Skeletal muscle tissue (tissue), 4 donors: ENCODE measurements around the gene TGM3. TPM values are rescaled to one million over a fixed set of nuclear protein-coding genes. Genes with fewer than 3 reads are reported as not detected.
"Not testable (repeated sequence)": the region's sequence is repeated elsewhere in the genome, so short reads cannot be mapped to it uniquely, and the experiment has no call there.

Source experiments
- H3K27ac ChIP-seq: one replicate; pipeline ENCODE4 v1.7.0; 2013; ENCODE audit warnings: mild to moderate bottlenecking, low read depth, low read length, inconsistent platforms
- H3K27me3 ChIP-seq, 3 donors: one replicate each; pipeline ENCODE4 v1.7.0; 2013; ENCODE audit warnings: low read length in 3 of 3; ENCODE audit not compliant: control insufficient read depth in 3 of 3, insufficient read depth in 3 of 3
- H3K36me3 ChIP-seq, 3 donors: one replicate each; pipeline ENCODE4 v1.7.0; 2013; ENCODE audit warnings: low read length in 3 of 3; ENCODE audit not compliant: control insufficient read depth in 3 of 3, insufficient read depth in 3 of 3
- H3K4me1 ChIP-seq, 3 donors: one replicate each; pipeline ENCODE4 v1.7.0; 2013; ENCODE audit warnings: low read length in 3 of 3, mild to moderate bottlenecking in 3 of 3; ENCODE audit not compliant: control insufficient read depth in 3 of 3, insufficient read depth in 3 of 3
- H3K4me3 ChIP-seq, 3 donors: one replicate each; pipeline ENCODE4 v1.7.0; 2013; ENCODE audit warnings: low read length in 3 of 3
- H3K9ac ChIP-seq, 3 donors: one replicate each; pipeline ENCODE4 v1.7.0; 2013; ENCODE audit warnings: low read length in 3 of 3, mild to moderate bottlenecking in 3 of 3, moderate library complexity in 2 of 3, low read depth in 1 of 3
- H3K9me3 ChIP-seq, 3 donors: one replicate each; pipeline ENCODE4 v1.7.0; 2013; ENCODE audit warnings: low read length in 3 of 3; ENCODE audit not compliant: control insufficient read depth in 3 of 3
- total RNA-seq: library from RNA; depleted of rRNA; stranded (reverse); fragments of >200 nt; gene quantifications from one replicate; pipeline ENCODE4 v1.2.3, GENCODE V29; 2014
- donor health status: Osteomylitis.

The TGM3 gene
- total RNA-seq, 1 donor from 2014 or later: under 0.01 TPM

GRCh38 chr20:2261046-2261485, 34.7 kb upstream of the TGM3 start:
- H3K4me1 ChIP-seq: no peaks in the 10 kb centered on the region
- no peak overlapping the region for H3K9ac ChIP-seq
- H3K9me3 ChIP-seq: no peaks in the 10 kb centered on the region
- H3K36me3 ChIP-seq: no peaks in the 10 kb centered on the region
- no peak overlapping the region for H3K4me3 ChIP-seq
- H3K27ac ChIP-seq: no peak overlapping the region
- H3K27me3 ChIP-seq: peaks cover 0 to 12% (median 4%) of the 10 kb centered on the region in 3 donors

DNA sequence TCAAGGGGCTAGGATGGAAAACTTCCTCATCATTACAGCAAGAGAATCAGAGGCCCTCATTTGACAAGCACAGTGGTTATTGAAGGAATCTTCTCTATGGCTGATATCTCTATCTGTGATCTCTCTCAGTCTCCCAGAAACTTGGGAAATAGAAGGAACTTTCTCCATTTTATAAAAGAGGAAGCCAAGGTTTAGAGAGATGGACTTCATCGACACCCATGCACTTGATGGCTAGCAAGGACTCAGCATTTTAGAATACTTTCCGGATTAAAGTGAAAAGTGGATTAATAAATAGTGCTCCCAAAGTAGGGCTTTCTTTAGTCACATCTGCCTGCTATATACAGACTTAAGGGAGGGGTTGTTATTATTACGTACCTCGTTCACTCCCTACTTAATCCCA, 34.2 kb upstream of the TGM3 start:
- no peaks in the 10 kb centered on the region for H3K9me3 ChIP-seq
- H3K27me3 ChIP-seq: peaks cover 0 to 12% (median 3%) of the 10 kb centered on the region in 3 donors
- H3K9ac ChIP-seq: no peak overlapping the region
- no peaks in the 10 kb centered on the region for H3K4me1 ChIP-seq
- no peak overlapping the region for H3K27ac ChIP-seq
- no peaks in the 10 kb centered on the region for H3K36me3 ChIP-seq
- no peak overlapping the region for H3K4me3 ChIP-seq

GRCh38 chr20:2264118-2264517, 31.7 kb upstream of the TGM3 start:
- H3K27ac ChIP-seq: no peak overlapping the region
- H3K4me1 ChIP-seq: no peaks in the 10 kb centered on the region
- H3K4me3 ChIP-seq: no peak overlapping the region
- peaks cover 0 to 8% (median 0%) of the 10 kb centered on the region in 3 donors for H3K27me3 ChIP-seq
- no peak overlapping the region for H3K9ac ChIP-seq
- H3K9me3 ChIP-seq: no peaks in the 10 kb centered on the region
- H3K36me3 ChIP-seq: no peaks in the 10 kb centered on the region

GRCh38 chr20:2264621-2265374, 31.0 kb upstream of the TGM3 start:
- H3K9me3 ChIP-seq, H3K9ac ChIP-seq, H3K27ac ChIP-seq, H3K27me3 ChIP-seq, H3K4me3 ChIP-seq, H3K4me1 ChIP-seq, H3K36me3 ChIP-seq: not testable (repeated sequence)

DNA sequence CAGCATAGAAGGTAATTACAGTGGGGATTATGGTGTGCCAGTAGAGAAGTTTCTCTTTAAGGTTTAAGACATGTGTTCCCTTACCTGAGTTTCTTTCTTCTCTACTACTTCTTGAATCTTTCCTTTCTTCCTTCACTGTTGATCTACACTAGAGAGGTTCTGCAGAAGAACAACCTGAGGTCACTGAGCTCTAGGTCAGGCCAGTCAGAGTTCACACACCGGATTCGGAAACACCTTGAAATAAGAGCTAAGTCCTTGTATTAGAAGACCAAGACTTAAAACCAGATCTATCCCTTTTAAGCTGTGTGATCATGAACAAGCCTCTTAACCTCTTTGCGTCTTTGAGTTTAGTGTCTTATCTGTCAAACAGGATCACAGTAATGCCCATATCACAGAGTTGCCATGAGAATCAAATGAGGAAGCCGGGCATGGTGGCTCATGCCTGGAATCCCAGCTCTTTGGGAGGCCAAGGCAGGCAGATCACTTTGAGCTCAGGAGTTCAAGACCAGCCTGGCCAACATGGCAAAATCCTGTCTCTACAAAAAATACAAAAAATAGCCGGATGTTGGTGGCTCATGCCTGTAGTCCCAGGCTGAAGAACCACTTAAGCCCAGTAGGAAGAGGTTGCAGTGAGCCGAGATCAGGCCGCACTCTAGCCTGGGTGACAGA, 22.0 kb upstream of the TGM3 start:
- Histone ChIP-seq H3K9me3 (no peaks in the 10 kb centered on the region), H3K27me3 (peaks cover 0 to 4% (median 0%) of the 10 kb centered on the region in 3 donors), H3K9ac (no peak overlapping the region), H3K4me1 (no peaks in the 10 kb centered on the region), H3K27ac (no peak overlapping the region), H3K36me3 (no peaks in the 10 kb centered on the region), H3K4me3 (no peak overlapping the region)

- Histone ChIP-seq H3K36me3 (no peaks in the 10 kb centered on the region), H3K4me1 (no peaks in the 10 kb centered on the region), H3K27me3 (peaks cover 0 to 11% (median 0%) of the 10 kb centered on the region in 3 donors), H3K27ac (no peak overlapping the region), H3K4me3 (no peak overlapping the region), H3K9me3 (peaks cover 0 to 3% (median 0%) of the 10 kb centered on the region in 3 donors), H3K9ac (no peak overlapping the region)
Measured at GRCh38 chr20:2276015-2276414, 19.8 kb upstream of the TGM3 start.

DNA sequence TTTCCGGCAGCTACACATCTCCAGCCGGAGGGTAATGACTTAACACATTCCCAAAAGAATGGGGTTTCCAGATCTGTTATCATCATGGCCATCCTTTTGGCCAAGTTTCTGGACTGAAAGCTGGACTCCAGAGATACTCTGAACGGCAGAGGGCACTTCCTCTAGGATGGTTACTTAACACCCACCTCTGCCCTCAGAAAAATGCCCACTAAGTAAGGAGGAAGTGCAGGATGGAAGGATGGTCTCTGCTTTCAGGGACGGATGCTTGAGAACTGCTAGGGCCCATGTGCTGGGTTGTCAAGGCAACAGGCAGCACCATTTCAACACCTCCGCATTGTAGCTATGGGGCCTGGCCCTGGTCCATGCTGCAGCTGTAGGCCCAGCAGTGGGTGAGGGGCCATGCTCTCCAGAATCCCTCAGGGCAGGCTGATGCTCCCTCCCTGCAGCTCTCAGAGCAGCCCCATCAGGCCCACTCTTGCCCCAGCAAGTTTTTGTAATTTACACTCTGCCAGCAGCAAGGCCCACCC, 16.5 kb upstream of the TGM3 start:
- H3K36me3 ChIP-seq: no peaks in the 10 kb centered on the region
- H3K9me3 ChIP-seq: peaks cover 0 to 3% (median 0%) of the 10 kb centered on the region in 3 donors
- H3K9ac ChIP-seq: no peak overlapping the region
- H3K27me3 ChIP-seq: peaks cover 0 to 11% (median 0%) of the 10 kb centered on the region in 3 donors
- no peak overlapping the region for H3K4me3 ChIP-seq
- no peaks in the 10 kb centered on the region for H3K4me1 ChIP-seq
- no peak overlapping the region for H3K27ac ChIP-seq

DNA sequence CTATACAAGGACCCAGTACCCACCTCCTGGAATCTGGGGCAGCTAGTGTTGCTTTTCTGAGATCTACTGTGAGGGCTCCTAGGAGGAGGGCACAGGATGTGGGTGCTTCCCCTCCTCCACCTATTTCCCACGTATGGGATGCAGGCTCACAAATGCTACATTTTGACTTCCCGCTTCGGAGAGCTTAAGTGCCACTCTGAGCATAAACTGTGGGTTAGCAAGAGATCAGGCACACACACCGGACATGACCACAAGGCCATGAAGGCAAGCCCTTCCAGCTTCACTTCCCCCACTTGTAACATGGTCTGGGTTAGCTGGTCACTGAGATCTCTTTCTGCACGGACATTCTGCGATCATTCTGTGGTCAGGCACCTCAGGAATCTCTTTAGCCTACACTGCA, 15.7 kb upstream of the TGM3 start:
- Histone ChIP-seq H3K9ac (no peak overlapping the region), H3K4me3 (no peak overlapping the region), H3K36me3 (no peaks in the 10 kb centered on the region), H3K27me3 (peaks cover 0 to 11% (median 0%) of the 10 kb centered on the region in 3 donors), H3K9me3 (peaks cover 0 to 3% (median 0%) of the 10 kb centered on the region in 3 donors), H3K4me1 (no peaks in the 10 kb centered on the region), H3K27ac (no peak overlapping the region)

GRCh38 chr20:2281563-2281962, 14.2 kb upstream of the TGM3 start:
- H3K36me3 ChIP-seq: no peaks in the 10 kb centered on the region
- no peak overlapping the region for H3K4me3 ChIP-seq
- H3K4me1 ChIP-seq: no peaks in the 10 kb centered on the region
- no peak overlapping the region for H3K9ac ChIP-seq
- H3K9me3 ChIP-seq: peaks cover 0 to 3% (median 0%) of the 10 kb centered on the region in 3 donors
- H3K27me3 ChIP-seq: peaks cover 0 to 11% (median 0%) of the 10 kb centered on the region in 3 donors
- no peak overlapping the region for H3K27ac ChIP-seq

DNA sequence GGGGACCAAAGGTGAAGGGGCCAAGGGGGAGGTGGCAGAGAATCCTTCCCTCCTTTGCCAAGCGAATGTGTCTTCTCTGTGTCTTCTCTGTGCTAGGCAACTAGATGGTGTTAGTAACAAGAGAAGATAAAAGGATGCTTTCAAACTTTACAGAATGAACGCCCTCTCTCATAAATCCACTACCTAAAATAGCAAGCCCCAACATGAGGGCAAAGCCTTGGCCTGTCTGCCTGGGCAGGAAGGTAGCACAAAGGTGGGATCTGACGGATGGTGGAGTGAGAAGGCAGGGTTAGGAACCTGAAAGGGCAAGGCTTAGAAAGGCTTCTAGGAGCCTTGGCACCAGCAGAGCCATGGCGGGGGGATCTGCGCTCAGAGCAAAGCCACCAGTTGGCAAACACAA, 13.6 kb upstream of the TGM3 start:
- Histone ChIP-seq H3K27me3 (peaks cover 0 to 11% (median 0%) of the 10 kb centered on the region in 3 donors), H3K9me3 (peaks cover 0 to 3% (median 0%) of the 10 kb centered on the region in 3 donors), H3K27ac (no peak overlapping the region), H3K4me1 (no peaks in the 10 kb centered on the region), H3K9ac (no peak overlapping the region), H3K4me3 (no peak overlapping the region), H3K36me3 (no peaks in the 10 kb centered on the region)
